Motor neuron (in vitro differentiated cells): ENCODE results near the gene SLC25A28. TPM values are rescaled to one million over a fixed set of nuclear protein-coding genes. Genes with fewer than 3 reads are reported as not detected.

Experiments used
- ATAC-seq, 8 experiments: fragments of 200-7000 bp; cut with Tn5 transposase; replicated peaks in 6 of 8; 2 replicates each; pipeline ENCODE4 v1.8.0; 2021; ENCODE audit warnings: mild to moderate bottlenecking in 8 of 8, moderate library complexity in 8 of 8
- H3K27ac ChIP-seq, 2 donors: fragments of 250-450 bp; sonication (Bioruptor Pico); 2 replicates each; pipeline ENCODE4 v1.9.0; 2021; ENCODE audit warnings: antibody characterized with exemption in 2 of 2, mild to moderate bottlenecking in 2 of 2, moderate library complexity in 1 of 2
- H3K4me1 ChIP-seq, 2 donors: fragments of 250-450 bp; sonication (Bioruptor Pico); replicated peaks in 1 of 2; 2 replicates each; pipeline ENCODE4 v1.6.1; 2021; ENCODE audit warnings: antibody characterized with exemption in 2 of 2, mild to moderate bottlenecking in 2 of 2, moderate library complexity in 1 of 2
- H3K4me3 ChIP-seq, 5 donors: fragments of 250-450 bp; sonication (Bioruptor Pico); 2 replicates each; pipeline ENCODE4 v1.9.0; 2021; ENCODE audit warnings: antibody characterized with exemption in 5 of 5, mild to moderate bottlenecking in 5 of 5, moderate library complexity in 4 of 5
- WGBS, 10 experiments: fragments of 450-650 bp; shearing (Covaris generic); methylation state at CpG; one replicate each; pipeline ENCODE4 v1.0.0; 2022; 5-methylcytosine and 5-hydroxymethylcytosine counted together
- in situ Hi-C, 9 experiments: fragments of 400-800 bp; cut with MboI; loops; one replicate each; pipeline ENCODE4 v1.15.0; 2021; ENCODE audit warnings: low sequenced_read_pairs in 9 of 9, low pct_unique_long_range_greater_than_20kb in 2 of 9; ENCODE audit not compliant: unreplicated experiment in 9 of 9
- total RNA-seq, 8 experiments: library from RNA; unstranded; fragments of 300-600 nt; gene quantifications; 2 replicates each; pipeline versions ENCODE4 v1.2.3 to v1.2.4, GENCODE V29; 2022

SLC25A28 gene
- total RNA-seq, 8 experiments from 2014 or later, result 14.9 to 41.3 (median 33.7) TPM

- 71 to 100% (median 93%) methylated on average over 1 to 4 of the region's 4 CpGs; no CpG with 5 or more reads in 4 of the 10 experiments for WGBS, 10 experiments
- Histone ChIP-seq H3K27ac (no peak overlapping the region), H3K4me1 (no peaks in the 10 kb centered on the region), H3K4me3 (no peak overlapping the region)
- in situ Hi-C loops, result no loop called here
- no peak for ATAC-seq
Measured at GRCh38 chr10:99565166-99565565, 55.1 kb downstream of the SLC25A28 start.

GRCh38 chr10:99564361-99564760 is 55.9 kb downstream of the SLC25A28 start:
- H3K4me3 ChIP-seq, result no peak overlapping the region
- in situ Hi-C loops, result no loop called here
- no peaks in the 10 kb centered on the region for H3K4me1 ChIP-seq
- ATAC-seq, result no peak
- WGBS, 10 experiments, result 8 to 65% (median 31%) methylated on average over 1 to 3 of the region's 3 CpGs
- H3K27ac ChIP-seq, result no peak overlapping the region

- no peak overlapping the region for H3K27ac ChIP-seq
- no peak for ATAC-seq
- in situ Hi-C loops, result no loop called here
- 0 to 100% (median 80%) methylated on average over 1 to 2 of the region's 2 CpGs; no CpG with 5 or more reads in 5 of the 10 experiments for WGBS, 10 experiments
- H3K4me3 ChIP-seq, result no peak overlapping the region
- H3K4me1 ChIP-seq, result no peaks in the 10 kb centered on the region
Measured at GRCh38 chr10:99562631-99563030, 57.6 kb downstream of the SLC25A28 start.

Other genes with a start within 250 kb of the SLC25A28 start
- gene GOT1, start 189.8 kb downstream of the SLC25A28 start, total RNA-seq, result 10 to 100 TPM; 21.3 to 97.7 (median 50.1) TPM
- gene NKX2-3, start 87.5 kb downstream of the SLC25A28 start, total RNA-seq, result under 1 TPM in 2 of 8 experiments, not detected in 6; 0.05 to 0.33 TPM
- 10 to 100 TPM in 7 of 8 experiments, 1 to 10 TPM in 1; 9.9 to 18.8 (median 11.2) TPM for gene ENTPD7, start 39.1 kb upstream of the SLC25A28 start, total RNA-seq
- gene COX15, start 111.7 kb upstream of the SLC25A28 start, total RNA-seq, result 10 to 100 TPM; 34.5 to 61.6 (median 42.4) TPM
- gene CUTC, start 111.8 kb upstream of the SLC25A28 start, total RNA-seq, result 10 to 100 TPM; 15.1 to 23.8 (median 16.0) TPM
- 1 to 10 TPM in 1 of 8 experiments, under 1 TPM in 7; 0.11 to 7.9 (median 0.55) TPM for gene ABCC2, start 162.2 kb upstream of the SLC25A28 start, total RNA-seq